Thymus (tissue), 11 donors: ENCODE measurements around the gene S100Z. TPM values are rescaled to one million over a fixed set of nuclear protein-coding genes. Genes with fewer than 3 reads are reported as not detected.
"Not testable (repeated sequence)": the region's sequence is repeated elsewhere in the genome, so short reads cannot be mapped to it uniquely, and the experiment has no call there.

Source experiments
- DNase-seq, 9 donors: peaks; one replicate each; pipeline ENCODE4 v3.0.0-alpha.2; 2013; ENCODE audit warnings: low spot score in 9 of 9, low read depth in 6 of 9, missing footprints in 1 of 9
- H3K27ac ChIP-seq, 2 donors: one replicate each; pipeline ENCODE4 v1.5.1; 2013; ENCODE audit warnings: control low read depth in 1 of 2, low read depth in 1 of 2, low read length in 1 of 2, mild to moderate bottlenecking in 1 of 2, moderate library complexity in 1 of 2
- H3K27me3 ChIP-seq, 2 donors: one replicate each; pipeline ENCODE4 v1.5.1; 2013; ENCODE audit warnings: low read length in 1 of 2; ENCODE audit not compliant: control insufficient read depth in 2 of 2, insufficient read depth in 1 of 2
- H3K36me3 ChIP-seq, 2 donors: one replicate each; pipeline ENCODE4 v1.5.1; 2013; ENCODE audit warnings: low read length in 1 of 2, mild to moderate bottlenecking in 1 of 2, moderate library complexity in 1 of 2; ENCODE audit not compliant: control insufficient read depth in 2 of 2, insufficient read depth in 2 of 2
- H3K4me1 ChIP-seq, 2 donors: one replicate each; pipeline ENCODE4 v1.5.1; 2013; ENCODE audit warnings: low read length in 2 of 2; ENCODE audit not compliant: control insufficient read depth in 2 of 2, insufficient read depth in 2 of 2
- H3K4me3 ChIP-seq, 2 donors: one replicate each; pipeline ENCODE4 v1.5.1; 2013; ENCODE audit warnings: low read length in 2 of 2, control low read depth in 1 of 2, mild to moderate bottlenecking in 1 of 2
- H3K9me3 ChIP-seq, 2 donors: one replicate each; pipeline ENCODE4 v1.5.1; 2013; ENCODE audit warnings: low read length in 1 of 2, mild to moderate bottlenecking in 1 of 2; ENCODE audit not compliant: control insufficient read depth in 2 of 2, insufficient read depth in 1 of 2
- WGBS: extraction: QIAGEN DNeasy Blood & Tissue Kit; methylation state at CpG from one replicate; pipeline ENCODE4 v1.1.7; 2013; 5-methylcytosine and 5-hydroxymethylcytosine counted together
- polyA plus RNA-seq: library from polyadenylated mRNA; stranded (reverse); fragments of 200-250 nt; gene quantifications from one replicate; pipeline ENCODE4 v1.2.3, GENCODE V29; 2013
- total RNA-seq: library from RNA; stranded (reverse); fragments of 120-200 nt; gene quantifications from one replicate; pipeline ENCODE4 v1.2.4, GENCODE V29; 2013
- donor health status: healthy.

S100Z gene
- total and polyA plus RNA-seq, 2 donors: 1.5 to 1.6 TPM

- no peak for DNase-seq
- Histone ChIP-seq H3K4me3 (no peak overlapping the region), H3K9me3 (no peaks in the 10 kb centered on the region), H3K36me3 (no peaks in the 10 kb centered on the region), H3K27me3 (no peaks in the 10 kb centered on the region), H3K4me1 (no peaks in the 10 kb centered on the region), H3K27ac (no peak overlapping the region)
- WGBS: 94% methylated on average over 2 of the region's 2 CpGs
These were observed 43.5 kb downstream of the S100Z start for GRCh38 chr5:76893294-76893693.

- DNase-seq: no peak
- Histone ChIP-seq H3K4me1 (no peaks in the 10 kb centered on the region), H3K27me3 (no peaks in the 10 kb centered on the region), H3K9me3 (peaks cover 0 to 3% of the 10 kb centered on the region in 2 donors), H3K27ac (no peak overlapping the region), H3K36me3 (no peaks in the 10 kb centered on the region), H3K4me3 (no peak overlapping the region)
- 98% methylated on average over 2 of the region's 2 CpGs for WGBS
These were observed 46.4 kb downstream of the S100Z start for GRCh38 chr5:76896196-76896595.

GRCh38 chr5:76901522-76901921 is 51.7 kb downstream of the S100Z start:
- H3K4me1 ChIP-seq: no peaks in the 10 kb centered on the region
- H3K4me3 ChIP-seq: no peak overlapping the region
- H3K27me3 ChIP-seq: no peaks in the 10 kb centered on the region
- H3K36me3 ChIP-seq: no peaks in the 10 kb centered on the region
- DNase-seq: no peak
- WGBS: 93% methylated on average over 3 of the region's 3 CpGs
- H3K9me3 ChIP-seq: peaks cover 0 to 7% of the 10 kb centered on the region in 2 donors
- H3K27ac ChIP-seq: no peak overlapping the region

- Histone ChIP-seq H3K4me1 (no peaks in the 10 kb centered on the region), H3K27me3 (no peaks in the 10 kb centered on the region), H3K4me3 (no peak overlapping the region), H3K36me3 (no peaks in the 10 kb centered on the region), H3K27ac (no peak overlapping the region), H3K9me3 (no peaks in the 10 kb centered on the region)
- 89% methylated on average over 7 of the region's 7 CpGs for WGBS
- no peak for DNase-seq
These were observed 58.4 kb downstream of the S100Z start for GRCh38 chr5:76908166-76908565.

GRCh38 chr5:76910344-76910933 is 60.6 kb downstream of the S100Z start:
- not testable (repeated sequence) for H3K27me3 ChIP-seq, H3K27ac ChIP-seq, H3K4me3 ChIP-seq, DNase-seq, H3K9me3 ChIP-seq, H3K4me1 ChIP-seq, H3K36me3 ChIP-seq
- WGBS: 89% methylated on average over 9 of the region's 9 CpGs

- not testable (repeated sequence) for DNase-seq, H3K9me3 ChIP-seq
These were observed 64.9 kb downstream of the S100Z start for GRCh38 chr5:76914671-76915070.

GRCh38 chr5:76918539-76918938 is 68.7 kb downstream of the S100Z start:
- DNase-seq: no peak
- Histone ChIP-seq H3K4me3 (no peak overlapping the region), H3K36me3 (no peaks in the 10 kb centered on the region), H3K27me3 (no peaks in the 10 kb centered on the region), H3K9me3 (peaks cover 0 to 3% of the 10 kb centered on the region in 2 donors), H3K27ac (no peak overlapping the region), H3K4me1 (no peaks in the 10 kb centered on the region)
- 98% methylated on average over 3 of the region's 3 CpGs for WGBS

More at GRCh38 chr5:76914671-76915070, 64.9 kb downstream of the S100Z start:
- not testable (repeated sequence) for H3K27me3 ChIP-seq, H3K36me3 ChIP-seq, H3K4me1 ChIP-seq, H3K27ac ChIP-seq, H3K4me3 ChIP-seq
- WGBS: 78% methylated on average over 14 of the region's 14 CpGs

GRCh38 chr5:76920491-76920890 is 70.7 kb downstream of the S100Z start:
- WGBS: 87% methylated on average over 4 of the region's 4 CpGs
- Histone ChIP-seq H3K4me3 (no peak overlapping the region), H3K27me3 (no peaks in the 10 kb centered on the region), H3K4me1 (no peaks in the 10 kb centered on the region), H3K36me3 (no peaks in the 10 kb centered on the region), H3K27ac (no peak overlapping the region), H3K9me3 (no peaks in the 10 kb centered on the region)
- DNase-seq: no peak

GRCh38 chr5:76926329-76927105 is 76.7 kb downstream of the S100Z start:
- 79% methylated on average over 6 of the region's 6 CpGs for WGBS
- Histone ChIP-seq H3K4me3 (no peak overlapping the region), H3K27me3 (no peaks in the 10 kb centered on the region), H3K27ac (no peak overlapping the region), H3K36me3 (no peaks in the 10 kb centered on the region), H3K9me3 (no peaks in the 10 kb centered on the region), H3K4me1 (no peaks in the 10 kb centered on the region)
- DNase-seq: no peak
